ENCODE results near the gene ARL16. TPM values are rescaled to one million over a fixed set of nuclear protein-coding genes. Genes with fewer than 3 reads are reported as not detected.

The ARL16 gene
- total and polyA plus RNA-seq, 2 of the 8 experiments (the other 6 are each of a cell fraction or from before 2014, with no cell fraction given), result 37.0 to 60.8 TPM

DNA sequence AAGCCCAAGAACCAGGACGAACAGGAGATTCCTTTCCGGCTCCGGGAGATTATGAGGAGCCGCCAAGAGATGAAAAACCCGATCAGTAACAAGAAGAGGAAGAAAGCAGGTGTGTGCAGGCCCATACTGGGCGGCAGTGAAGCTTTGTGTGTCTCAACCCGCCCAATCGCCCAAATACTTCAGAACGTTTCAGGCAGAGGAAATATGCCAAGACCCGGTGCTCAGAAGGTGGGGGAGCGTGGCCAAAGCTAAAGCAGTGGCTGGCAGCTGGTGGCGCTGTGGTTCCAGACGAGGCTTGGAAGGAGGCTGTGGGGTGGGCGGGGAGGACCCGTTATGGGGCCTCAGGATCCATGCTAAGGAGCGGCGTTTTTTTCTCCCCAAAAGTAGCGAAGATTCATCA, 15.8 kb downstream of the ARL16 start (continued):
- TF ChIP-seq, protein P1, sequence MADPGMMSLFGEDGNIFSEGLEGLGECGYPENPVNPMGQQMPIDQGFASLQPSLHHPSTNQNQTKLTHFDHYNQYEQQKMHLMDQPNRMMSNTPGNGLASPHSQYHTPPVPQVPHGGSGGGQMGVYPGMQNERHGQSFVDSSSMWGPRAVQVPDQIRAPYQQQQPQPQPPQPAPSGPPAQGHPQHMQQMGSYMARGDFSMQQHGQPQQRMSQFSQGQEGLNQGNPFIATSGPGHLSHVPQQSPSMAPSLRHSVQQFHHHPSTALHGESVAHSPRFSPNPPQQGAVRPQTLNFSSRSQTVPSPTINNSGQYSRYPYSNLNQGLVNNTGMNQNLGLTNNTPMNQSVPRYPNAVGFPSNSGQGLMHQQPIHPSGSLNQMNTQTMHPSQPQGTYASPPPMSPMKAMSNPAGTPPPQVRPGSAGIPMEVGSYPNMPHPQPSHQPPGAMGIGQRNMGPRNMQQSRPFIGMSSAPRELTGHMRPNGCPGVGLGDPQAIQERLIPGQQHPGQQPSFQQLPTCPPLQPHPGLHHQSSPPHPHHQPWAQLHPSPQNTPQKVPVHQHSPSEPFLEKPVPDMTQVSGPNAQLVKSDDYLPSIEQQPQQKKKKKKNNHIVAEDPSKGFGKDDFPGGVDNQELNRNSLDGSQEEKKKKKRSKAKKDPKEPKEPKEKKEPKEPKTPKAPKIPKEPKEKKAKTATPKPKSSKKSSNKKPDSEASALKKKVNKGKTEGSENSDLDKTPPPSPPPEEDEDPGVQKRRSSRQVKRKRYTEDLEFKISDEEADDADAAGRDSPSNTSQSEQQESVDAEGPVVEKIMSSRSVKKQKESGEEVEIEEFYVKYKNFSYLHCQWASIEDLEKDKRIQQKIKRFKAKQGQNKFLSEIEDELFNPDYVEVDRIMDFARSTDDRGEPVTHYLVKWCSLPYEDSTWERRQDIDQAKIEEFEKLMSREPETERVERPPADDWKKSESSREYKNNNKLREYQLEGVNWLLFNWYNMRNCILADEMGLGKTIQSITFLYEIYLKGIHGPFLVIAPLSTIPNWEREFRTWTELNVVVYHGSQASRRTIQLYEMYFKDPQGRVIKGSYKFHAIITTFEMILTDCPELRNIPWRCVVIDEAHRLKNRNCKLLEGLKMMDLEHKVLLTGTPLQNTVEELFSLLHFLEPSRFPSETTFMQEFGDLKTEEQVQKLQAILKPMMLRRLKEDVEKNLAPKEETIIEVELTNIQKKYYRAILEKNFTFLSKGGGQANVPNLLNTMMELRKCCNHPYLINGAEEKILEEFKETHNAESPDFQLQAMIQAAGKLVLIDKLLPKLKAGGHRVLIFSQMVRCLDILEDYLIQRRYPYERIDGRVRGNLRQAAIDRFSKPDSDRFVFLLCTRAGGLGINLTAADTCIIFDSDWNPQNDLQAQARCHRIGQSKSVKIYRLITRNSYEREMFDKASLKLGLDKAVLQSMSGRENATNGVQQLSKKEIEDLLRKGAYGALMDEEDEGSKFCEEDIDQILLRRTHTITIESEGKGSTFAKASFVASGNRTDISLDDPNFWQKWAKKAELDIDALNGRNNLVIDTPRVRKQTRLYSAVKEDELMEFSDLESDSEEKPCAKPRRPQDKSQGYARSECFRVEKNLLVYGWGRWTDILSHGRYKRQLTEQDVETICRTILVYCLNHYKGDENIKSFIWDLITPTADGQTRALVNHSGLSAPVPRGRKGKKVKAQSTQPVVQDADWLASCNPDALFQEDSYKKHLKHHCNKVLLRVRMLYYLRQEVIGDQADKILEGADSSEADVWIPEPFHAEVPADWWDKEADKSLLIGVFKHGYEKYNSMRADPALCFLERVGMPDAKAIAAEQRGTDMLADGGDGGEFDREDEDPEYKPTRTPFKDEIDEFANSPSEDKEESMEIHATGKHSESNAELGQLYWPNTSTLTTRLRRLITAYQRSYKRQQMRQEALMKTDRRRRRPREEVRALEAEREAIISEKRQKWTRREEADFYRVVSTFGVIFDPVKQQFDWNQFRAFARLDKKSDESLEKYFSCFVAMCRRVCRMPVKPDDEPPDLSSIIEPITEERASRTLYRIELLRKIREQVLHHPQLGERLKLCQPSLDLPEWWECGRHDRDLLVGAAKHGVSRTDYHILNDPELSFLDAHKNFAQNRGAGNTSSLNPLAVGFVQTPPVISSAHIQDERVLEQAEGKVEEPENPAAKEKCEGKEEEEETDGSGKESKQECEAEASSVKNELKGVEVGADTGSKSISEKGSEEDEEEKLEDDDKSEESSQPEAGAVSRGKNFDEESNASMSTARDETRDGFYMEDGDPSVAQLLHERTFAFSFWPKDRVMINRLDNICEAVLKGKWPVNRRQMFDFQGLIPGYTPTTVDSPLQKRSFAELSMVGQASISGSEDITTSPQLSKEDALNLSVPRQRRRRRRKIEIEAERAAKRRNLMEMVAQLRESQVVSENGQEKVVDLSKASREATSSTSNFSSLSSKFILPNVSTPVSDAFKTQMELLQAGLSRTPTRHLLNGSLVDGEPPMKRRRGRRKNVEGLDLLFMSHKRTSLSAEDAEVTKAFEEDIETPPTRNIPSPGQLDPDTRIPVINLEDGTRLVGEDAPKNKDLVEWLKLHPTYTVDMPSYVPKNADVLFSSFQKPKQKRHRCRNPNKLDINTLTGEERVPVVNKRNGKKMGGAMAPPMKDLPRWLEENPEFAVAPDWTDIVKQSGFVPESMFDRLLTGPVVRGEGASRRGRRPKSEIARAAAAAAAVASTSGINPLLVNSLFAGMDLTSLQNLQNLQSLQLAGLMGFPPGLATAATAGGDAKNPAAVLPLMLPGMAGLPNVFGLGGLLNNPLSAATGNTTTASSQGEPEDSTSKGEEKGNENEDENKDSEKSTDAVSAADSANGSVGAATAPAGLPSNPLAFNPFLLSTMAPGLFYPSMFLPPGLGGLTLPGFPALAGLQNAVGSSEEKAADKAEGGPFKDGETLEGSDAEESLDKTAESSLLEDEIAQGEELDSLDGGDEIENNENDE (IDR thresholded peaks at IDR 0.05; ENCODE audit: insufficient replicate concordance, low read length), result no peak
- no peak for TF ChIP-seq RFX5 (IDR thresholded peaks at IDR 0.05; ENCODE audit: borderline replicate concordance, low read depth, low read length)
